ENCODE measurements around the gene GRID2.
"Not testable (repeated sequence)": the region's sequence is repeated elsewhere in the genome, so short reads cannot be mapped to it uniquely, and the experiment has no call there.

Gene GRID2

DNA sequence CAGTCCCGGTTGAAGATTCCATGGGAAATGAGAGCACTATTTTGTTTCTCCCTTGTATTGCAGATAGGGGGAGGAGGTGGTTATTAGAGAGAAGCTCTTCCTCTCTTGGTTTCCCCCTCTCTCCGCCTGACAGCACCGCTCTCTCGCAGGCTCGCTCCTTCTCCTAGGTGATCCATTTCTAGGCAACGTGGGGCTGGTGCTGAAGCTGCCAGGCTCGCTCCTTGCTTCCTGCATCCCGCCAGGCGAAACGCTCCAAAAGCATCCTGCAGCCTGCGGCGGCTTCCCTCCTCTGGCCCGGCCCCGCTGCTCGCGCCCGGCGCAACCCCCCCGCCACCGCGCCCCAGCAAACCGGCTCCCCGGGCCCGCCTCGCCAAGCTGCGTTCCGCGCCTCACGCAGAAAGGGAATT, at the start of gene GRID2:
TSS of gene GRID2 (plus strand) at position 346 of the 407 bp plus-strand sequence.
- DNase-seq, result no peak

DNA sequence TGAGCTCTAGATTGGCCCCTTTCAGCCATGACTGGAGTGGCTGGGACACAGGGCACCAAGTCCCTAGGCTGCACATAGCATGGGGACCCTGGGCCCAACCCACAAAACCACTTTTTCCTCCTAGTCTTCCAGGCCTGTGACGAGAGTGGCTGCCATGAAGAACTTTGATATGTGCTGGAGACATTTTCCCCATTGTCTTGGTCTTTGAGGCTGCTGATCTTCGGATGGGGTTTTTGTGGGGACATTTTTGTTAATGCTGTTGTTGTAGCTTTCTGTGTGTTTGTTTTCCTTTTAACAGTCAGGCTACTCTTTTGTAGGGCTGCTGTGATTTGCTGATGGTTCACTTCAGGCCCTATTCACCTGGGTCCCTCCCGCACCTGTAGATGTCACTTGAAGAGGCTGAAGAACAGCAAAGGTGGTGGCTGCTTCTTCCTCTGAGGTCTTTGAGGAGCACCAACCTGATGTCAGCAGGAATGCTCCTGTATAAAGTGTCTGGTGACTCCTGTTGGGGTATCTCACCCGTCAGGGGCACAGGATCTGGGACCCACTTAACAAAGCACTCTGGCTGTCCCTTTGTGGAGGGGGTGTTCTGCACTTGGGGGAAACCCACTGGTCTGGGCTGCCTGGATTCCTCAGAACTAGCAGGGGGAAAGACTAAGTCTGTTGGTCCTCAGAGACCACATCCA, 49.6 kb upstream of the GRID2 start:
- no peak for DNase-seq

DNA sequence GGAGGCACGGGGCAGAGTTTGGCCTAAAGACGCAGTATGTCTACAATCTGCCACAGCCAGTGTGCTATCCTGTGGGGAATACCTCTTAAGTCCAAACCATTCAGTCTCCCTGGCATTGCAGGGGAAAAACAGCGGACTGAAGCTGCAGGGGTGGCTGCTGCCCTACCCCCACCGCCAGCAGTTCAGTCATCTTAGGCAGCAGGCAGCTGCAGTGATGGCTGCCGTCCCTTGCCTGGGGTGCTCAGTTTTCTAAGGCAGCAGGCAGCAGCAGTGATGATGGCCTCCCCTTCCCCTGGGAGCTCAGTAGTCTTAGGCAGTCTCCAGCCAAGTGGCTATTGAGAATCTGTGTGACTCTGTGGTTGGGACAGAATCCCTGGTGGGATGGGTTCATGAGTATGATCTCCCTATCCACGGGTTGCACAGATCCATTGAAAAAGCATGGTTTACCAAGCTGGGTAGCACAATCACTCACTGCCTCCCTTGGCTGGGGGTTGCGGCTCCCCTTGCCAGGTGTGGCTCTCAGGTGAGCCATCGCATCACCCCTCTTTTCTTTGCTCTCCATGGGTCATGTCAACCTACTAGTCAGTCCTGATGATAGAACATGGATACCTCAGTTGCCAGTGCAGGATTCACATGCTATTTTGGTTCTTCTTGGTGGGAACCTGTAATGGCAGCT, 48.9 kb upstream of the GRID2 start:
- no peak for DNase-seq

DNA sequence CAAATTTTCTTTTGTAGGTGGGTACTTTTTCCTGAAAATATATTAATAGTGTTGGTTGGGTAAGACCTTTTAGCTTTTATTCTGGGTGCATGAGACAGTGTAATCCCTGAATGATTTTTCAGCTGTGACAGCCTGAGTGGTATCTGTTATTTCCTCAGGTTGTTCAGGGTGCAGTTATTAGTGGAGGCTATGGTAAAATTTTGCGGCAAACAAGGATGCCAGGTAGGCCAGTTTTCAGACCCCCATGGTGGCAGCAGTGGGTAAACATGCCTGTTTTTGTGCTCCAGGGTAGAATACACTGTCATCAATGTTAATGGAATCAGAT, 47.9 kb upstream of the GRID2 start:
- no peak for DNase-seq

- DNase-seq, result no peak
Measured at GRCh38 chr4:92257931-92258857, 45.6 kb upstream of the GRID2 start.

DNA sequence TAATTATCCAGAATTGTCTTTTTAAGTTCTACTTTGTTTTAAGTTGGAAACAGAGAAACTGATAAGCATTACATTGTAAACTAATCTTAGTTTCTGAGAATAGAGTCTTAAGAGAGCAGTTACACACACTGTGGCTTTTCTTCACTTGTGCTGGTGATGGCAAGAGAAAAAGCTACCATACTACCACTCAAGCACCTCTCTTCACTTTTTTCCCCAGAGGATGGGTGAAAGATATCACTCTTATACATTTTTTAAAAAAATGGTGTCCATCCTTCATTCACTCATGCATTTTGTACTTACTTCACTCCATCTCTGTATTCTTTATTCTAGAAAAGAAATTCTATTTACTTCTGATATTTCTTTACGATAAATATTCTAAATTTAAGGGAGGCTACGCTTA, 42.5 kb upstream of the GRID2 start:
- no peak for DNase-seq

DNA sequence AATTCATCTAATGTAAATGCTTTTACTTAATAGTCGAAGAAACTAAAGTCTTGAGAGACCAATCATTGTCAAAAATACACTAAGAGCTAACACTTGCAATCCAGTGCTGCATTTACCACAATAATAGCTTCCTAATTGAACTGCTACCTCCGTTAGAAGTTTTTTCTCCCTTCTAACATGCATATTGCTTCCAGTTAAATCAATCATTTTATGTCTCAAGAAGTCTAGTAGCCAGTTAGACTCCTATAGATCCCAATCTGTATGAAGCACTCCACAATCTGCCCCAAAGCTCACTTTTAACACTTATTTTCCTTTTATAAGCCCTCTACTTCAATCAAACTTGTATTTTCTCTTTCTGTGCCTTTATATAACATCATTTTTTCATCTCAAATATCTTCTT, 41.4 kb upstream of the GRID2 start:
- no peak for DNase-seq

- DNase-seq, result no peak
Measured at GRCh38 chr4:92263010-92263409, 40.8 kb upstream of the GRID2 start.

DNA sequence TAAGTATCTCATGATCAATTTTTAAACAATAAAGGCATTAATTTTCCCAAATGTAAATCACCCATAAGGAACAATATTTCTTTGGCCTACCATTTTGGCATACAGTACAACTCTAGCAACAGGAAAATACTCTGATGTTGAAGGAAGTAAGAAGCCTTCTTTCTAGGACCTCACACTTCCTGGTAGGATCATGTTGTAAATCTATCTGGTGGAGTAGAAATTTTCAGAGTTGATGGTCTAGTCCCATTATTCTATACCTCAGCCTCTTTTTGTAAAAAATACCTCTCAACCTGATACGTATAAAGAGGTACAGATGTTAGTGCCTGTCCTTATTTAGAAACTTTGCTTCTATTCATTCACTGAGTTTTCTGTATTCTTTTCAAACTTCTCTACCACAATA, 40.2 kb upstream of the GRID2 start:
- no peak for DNase-seq

- no peak for DNase-seq
Measured at GRCh38 chr4:92264163-92264562, 39.6 kb upstream of the GRID2 start.

- no peak for DNase-seq
Measured at GRCh38 chr4:92265021-92265420, 38.7 kb upstream of the GRID2 start.

DNA sequence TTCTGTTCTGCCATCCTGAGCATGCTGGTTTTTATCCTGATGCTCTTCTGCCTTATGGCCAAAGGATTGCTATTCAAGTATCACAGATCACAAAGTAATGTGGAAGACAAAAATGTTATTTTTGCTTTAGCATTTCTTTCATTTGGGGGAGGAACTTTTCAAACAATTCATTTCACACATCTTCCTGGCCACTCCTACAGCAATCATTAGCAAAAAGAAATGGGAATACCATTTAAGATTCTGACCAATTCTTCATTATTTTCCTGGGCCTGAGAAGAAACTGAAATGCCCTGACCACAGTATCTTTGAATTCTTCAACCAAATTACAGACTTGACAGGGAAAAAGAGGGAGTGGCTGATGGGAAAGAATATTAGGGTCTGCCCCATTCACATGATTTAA, 38.0 kb upstream of the GRID2 start:
- DNase-seq, result no peak

DNA sequence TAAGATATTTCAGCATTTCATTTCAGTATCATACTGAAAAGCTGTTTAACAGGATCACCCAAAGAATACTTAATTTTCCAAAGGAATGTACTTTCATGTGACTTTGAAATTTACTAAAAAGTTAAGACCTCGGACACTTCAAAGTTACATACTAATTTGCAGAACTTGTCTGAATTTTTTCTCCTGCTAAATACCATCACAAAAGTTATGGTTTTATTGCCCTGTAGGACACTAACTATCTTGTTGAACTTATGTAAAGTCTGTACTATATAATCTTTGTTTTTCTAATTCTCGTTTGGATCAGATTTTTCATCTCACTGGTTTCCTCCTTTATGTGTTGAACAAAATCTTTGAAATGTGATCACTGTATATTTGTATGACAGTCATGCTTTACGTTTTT, 37.2 kb upstream of the GRID2 start:
- no peak for DNase-seq

- DNase-seq, result no peak
Measured at GRCh38 chr4:92268642-92269041, 35.1 kb upstream of the GRID2 start.

DNA sequence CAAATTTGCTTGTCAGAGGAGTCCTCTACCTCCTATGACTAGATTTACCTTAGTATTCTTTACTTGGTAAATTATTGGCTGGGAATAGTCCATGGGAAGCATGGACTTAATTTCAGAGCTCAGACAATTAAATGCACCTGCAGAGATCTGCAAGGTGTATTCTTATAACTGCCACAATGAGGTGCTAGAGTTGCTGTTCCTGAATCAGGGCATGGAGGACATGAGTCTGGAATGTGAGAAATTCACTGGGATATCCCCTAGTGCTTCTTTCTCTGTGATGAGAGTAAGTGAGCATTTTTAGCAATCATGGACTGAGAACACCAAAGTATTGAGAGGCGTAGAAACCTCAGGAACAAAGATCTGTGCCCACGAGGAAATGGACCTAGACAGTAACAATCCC, 32.9 kb upstream of the GRID2 start:
- DNase-seq, result no peak

- not testable (repeated sequence) for DNase-seq
Measured at GRCh38 chr4:92271551-92271950, 32.2 kb upstream of the GRID2 start.

GRCh38 chr4:92277057-92277881, 26.5 kb upstream of the GRID2 start:
- DNase-seq, result not testable (repeated sequence)

GRCh38 chr4:92279296-92279695, 24.5 kb upstream of the GRID2 start:
- DNase-seq, result no peak

DNA sequence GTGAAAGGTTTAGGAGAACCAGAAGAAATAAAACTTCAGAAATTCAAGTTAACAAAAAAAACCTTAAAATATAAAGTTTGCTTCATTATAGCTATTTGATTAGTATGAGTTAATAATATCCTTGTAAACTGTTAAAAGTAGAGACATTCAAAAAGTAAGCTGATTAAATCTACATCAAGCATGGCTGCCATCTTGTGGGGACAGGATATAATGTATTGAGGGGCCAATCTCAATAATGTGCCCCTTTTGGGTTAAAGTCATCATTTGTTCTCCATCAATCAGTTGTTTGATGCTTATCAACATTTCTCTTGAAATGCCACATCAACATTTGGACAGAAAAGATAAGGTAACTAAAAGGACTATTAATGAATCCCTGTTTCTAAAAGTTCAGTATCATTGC, 4.6 kb upstream of the GRID2 start:
- no peak for DNase-seq

GRCh38 chr4:92304121-92304520, 355 bp downstream of the GRID2 start:
- no peak for DNase-seq

DNA sequence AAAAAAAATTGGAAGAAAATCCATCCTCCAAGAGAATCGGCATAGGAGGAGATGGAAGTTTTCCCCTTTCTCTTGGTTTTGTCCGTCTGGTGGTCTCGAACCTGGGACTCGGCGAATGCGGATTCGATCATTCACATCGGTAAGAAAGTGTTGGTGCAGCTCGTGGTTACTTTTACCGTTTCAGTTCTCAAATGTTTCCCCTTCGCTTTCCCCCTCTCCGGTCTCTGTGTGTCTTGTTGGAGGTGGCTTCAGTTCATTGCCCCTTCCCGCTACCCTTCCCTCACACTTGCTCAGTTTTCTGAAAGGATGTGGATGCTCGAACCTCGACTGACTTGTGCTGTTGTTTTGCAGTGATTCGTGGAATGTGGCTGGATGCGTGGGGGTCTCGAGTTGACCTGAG, 840 bp downstream of the GRID2 start:
- DNase-seq, result no peak

- no peak for DNase-seq
Measured at GRCh38 chr4:92305148-92305877, 1.5 kb downstream of the GRID2 start.

Data from activated CD4-positive, alpha-beta T cell treated with anti-CD3 and anti-CD28 coated beads, Interleukin-2, amount 50 U/mL, for 16 hours (primary cell).